ENCODE data around the gene RGS7.

The RGS7 gene

DNA sequence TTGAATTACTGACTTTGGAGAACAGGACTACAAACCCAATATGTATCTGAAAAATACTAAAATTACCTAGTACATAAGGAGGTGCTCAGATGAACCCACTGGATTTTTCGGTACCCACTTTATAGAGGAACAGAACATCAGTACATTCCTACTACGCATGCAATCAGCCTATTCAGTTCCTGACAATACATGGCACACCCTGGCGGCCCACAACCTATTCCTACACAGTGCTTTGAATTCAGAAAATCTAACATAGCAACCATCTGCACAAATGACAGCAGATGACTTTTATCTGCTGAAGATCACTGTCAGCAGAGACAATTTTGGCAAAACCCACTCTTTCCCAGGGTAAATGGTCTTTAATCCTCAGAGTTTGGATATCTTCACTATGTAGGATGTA lies 487.9 kb downstream of the RGS7 start:
- H3K9me3 ChIP-seq (ENCODE audit: control insufficient read depth, low read length) = no peaks in the 10 kb centered on the region
- no peak overlapping the region for H3K4me3 ChIP-seq (ENCODE audit: extremely low read depth, insufficient read depth, low read length, poor library complexity, severe bottlenecking)
- WGBS, 2 experiments (ENCODE audit: insufficient coverage in 2 of 2) = 84 to 93% methylated on average over 3 of the region's 3 CpGs
- H3K4me1 ChIP-seq (ENCODE audit: control insufficient read depth, insufficient read depth, low read length, poor library complexity, severe bottlenecking) = no peaks in the 10 kb centered on the region
- H3K27ac ChIP-seq (ENCODE audit: low read depth, low read length, severe bottlenecking) = no peak overlapping the region
- H3K36me3 ChIP-seq (ENCODE audit: control insufficient read depth, insufficient read depth, low read length) = no peaks in the 10 kb centered on the region

DNA sequence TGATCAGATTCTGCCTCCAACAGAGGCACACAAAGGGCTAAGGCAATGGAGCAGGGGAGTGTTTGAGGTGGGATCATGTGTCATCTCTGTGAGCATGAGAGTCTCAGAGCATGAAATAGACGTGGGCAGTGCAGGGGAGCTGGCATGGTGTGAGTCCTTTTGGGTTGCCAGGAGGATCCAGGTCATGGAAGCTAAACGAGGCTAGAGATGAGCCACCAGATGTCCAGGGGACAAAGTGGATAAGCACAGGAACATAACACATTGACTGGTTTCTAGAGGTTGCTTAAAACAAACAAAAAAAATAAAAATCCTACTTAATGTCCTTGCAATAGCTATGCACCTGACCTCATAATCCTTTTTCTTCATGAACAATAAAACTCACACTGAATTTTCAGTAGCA lies 490.3 kb downstream of the RGS7 start:
- H3K27ac ChIP-seq (ENCODE audit: low read depth, low read length, severe bottlenecking) = no peak overlapping the region
- no peaks in the 10 kb centered on the region for H3K9me3 ChIP-seq (ENCODE audit: control insufficient read depth, low read length)
- no peaks in the 10 kb centered on the region for H3K36me3 ChIP-seq (ENCODE audit: control insufficient read depth, insufficient read depth, low read length)
- H3K4me3 ChIP-seq (ENCODE audit: extremely low read depth, insufficient read depth, low read length, poor library complexity, severe bottlenecking) = no peak overlapping the region
- 92% methylated on average over 2 of the region's 2 CpGs; no CpG with 5 or more reads in 1 of the 2 experiments for WGBS, 2 experiments (ENCODE audit: insufficient coverage in 2 of 2)
- no peaks in the 10 kb centered on the region for H3K4me1 ChIP-seq (ENCODE audit: control insufficient read depth, insufficient read depth, low read length, poor library complexity, severe bottlenecking)

DNA sequence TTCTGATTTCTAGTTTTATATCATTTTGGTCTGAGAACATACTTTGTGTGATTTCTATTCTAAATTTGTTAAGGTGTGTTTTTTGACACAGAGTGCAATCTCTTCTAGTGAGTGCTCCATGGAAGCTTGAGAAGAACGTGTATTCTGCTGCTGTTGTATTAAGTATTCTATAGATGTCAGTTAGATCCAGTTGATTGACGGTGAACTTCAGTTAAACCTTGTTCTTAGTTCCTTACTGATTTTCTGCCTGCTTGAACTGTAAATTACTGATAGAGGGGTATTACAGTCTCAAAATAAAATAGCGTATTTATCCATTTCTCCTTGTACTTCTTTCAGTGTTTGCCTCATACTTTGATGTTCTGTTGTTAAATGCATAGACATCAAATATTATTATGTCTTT lies 497.0 kb downstream of the RGS7 start:
- H3K9me3 ChIP-seq (ENCODE audit: control insufficient read depth, low read length) = no peaks in the 10 kb centered on the region
- no peaks in the 10 kb centered on the region for H3K36me3 ChIP-seq (ENCODE audit: control insufficient read depth, insufficient read depth, low read length)
- H3K4me1 ChIP-seq (ENCODE audit: control insufficient read depth, insufficient read depth, low read length, poor library complexity, severe bottlenecking) = no peaks in the 10 kb centered on the region
- no peak overlapping the region for H3K27ac ChIP-seq (ENCODE audit: low read depth, low read length, severe bottlenecking)
- no peak overlapping the region for H3K4me3 ChIP-seq (ENCODE audit: extremely low read depth, insufficient read depth, low read length, poor library complexity, severe bottlenecking)
- WGBS, 2 experiments (ENCODE audit: insufficient coverage in 2 of 2) = 78% methylated on average over 2 of the region's 3 CpGs; no CpG with 5 or more reads in 1 of the 2 experiments

DNA sequence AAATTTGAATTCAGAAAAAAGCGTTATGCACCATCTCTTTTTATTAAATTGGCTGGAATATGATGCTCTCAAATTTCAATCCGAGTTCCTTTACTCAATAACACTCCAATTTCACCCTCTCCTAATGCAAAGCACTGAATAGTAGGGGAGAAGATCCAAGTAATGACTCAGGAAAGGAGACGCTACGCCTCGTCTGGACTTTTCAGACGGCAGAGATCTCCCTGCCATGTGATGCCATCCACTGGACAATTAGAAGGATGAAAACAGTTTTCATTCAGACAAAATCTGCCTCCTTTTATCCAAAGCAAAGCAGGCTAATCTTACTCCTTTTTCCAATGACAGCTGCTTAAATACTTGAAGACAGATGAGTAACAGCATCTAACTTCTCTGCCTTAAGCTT lies 502.6 kb downstream of the RGS7 start:
- H3K4me3 ChIP-seq (ENCODE audit: extremely low read depth, insufficient read depth, low read length, poor library complexity, severe bottlenecking) = no peak overlapping the region
- no peak overlapping the region for H3K27ac ChIP-seq (ENCODE audit: low read depth, low read length, severe bottlenecking)
- H3K4me1 ChIP-seq (ENCODE audit: control insufficient read depth, insufficient read depth, low read length, poor library complexity, severe bottlenecking) = no peaks in the 10 kb centered on the region
- 92 to 96% methylated on average over 4 of the region's 6 CpGs for WGBS, 2 experiments (ENCODE audit: insufficient coverage in 2 of 2)
- H3K36me3 ChIP-seq (ENCODE audit: control insufficient read depth, insufficient read depth, low read length) = no peaks in the 10 kb centered on the region
- H3K9me3 ChIP-seq (ENCODE audit: control insufficient read depth, low read length) = peaks cover 4% of the 10 kb centered on the region

DNA sequence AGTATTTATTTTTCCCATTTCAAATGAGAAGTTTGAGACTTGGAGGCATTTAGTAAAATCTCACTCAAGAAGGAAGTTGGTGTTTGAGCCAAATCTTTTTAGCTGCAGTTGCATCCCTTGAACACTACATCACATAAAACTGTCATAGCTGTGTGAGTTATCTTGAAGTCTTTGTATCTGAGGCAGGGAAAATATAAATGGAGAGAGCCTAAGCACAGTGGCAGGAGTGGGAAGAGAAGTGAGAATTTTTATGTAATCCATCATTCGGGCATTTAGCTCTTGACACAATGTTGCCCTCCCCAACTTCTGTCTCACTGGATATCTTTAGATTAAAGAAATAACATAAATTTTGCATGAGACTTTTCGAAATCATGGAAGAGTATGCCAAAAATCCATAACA lies 509.7 kb downstream of the RGS7 start:
- WGBS, 2 experiments (ENCODE audit: insufficient coverage in 2 of 2) = no CpG with 5 or more reads among the region's 2 CpGs
- no peaks in the 10 kb centered on the region for H3K4me1 ChIP-seq (ENCODE audit: control insufficient read depth, insufficient read depth, low read length, poor library complexity, severe bottlenecking)
- no peaks in the 10 kb centered on the region for H3K36me3 ChIP-seq (ENCODE audit: control insufficient read depth, insufficient read depth, low read length)
- peaks cover 4% of the 10 kb centered on the region for H3K9me3 ChIP-seq (ENCODE audit: control insufficient read depth, low read length)
- no peak overlapping the region for H3K4me3 ChIP-seq (ENCODE audit: extremely low read depth, insufficient read depth, low read length, poor library complexity, severe bottlenecking)
- no peak overlapping the region for H3K27ac ChIP-seq (ENCODE audit: low read depth, low read length, severe bottlenecking)

DNA sequence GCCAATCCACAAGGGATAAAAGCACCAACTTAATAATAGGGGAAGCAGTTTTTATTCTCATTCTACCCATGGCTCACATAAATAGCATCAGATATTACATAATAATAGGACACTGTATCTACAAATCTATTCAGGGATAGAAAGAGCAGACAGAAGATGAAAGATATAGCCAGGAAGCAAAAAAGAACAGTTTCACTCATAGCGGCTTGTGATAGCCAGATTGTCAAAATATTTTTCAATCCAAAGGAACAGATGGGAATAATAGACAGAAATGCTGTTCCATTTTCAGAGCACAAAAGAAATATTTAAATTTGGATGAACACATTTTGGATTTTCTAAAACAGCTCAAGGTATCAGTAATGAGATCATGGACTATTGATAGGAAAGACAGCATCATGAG lies 512.5 kb downstream of the RGS7 start:
- Histone ChIP-seq H3K4me3 (ENCODE audit: extremely low read depth, insufficient read depth, low read length, poor library complexity, severe bottlenecking) (no peak overlapping the region), H3K27ac (ENCODE audit: low read depth, low read length, severe bottlenecking) (no peak overlapping the region), H3K9me3 (ENCODE audit: control insufficient read depth, low read length) (no peaks in the 10 kb centered on the region), H3K4me1 (ENCODE audit: control insufficient read depth, insufficient read depth, low read length, poor library complexity, severe bottlenecking) (no peaks in the 10 kb centered on the region), H3K36me3 (ENCODE audit: control insufficient read depth, insufficient read depth, low read length) (no peaks in the 10 kb centered on the region)
- no CpG with 5 or more reads among the region's 1 CpG for WGBS, 2 experiments (ENCODE audit: insufficient coverage in 2 of 2)

DNA sequence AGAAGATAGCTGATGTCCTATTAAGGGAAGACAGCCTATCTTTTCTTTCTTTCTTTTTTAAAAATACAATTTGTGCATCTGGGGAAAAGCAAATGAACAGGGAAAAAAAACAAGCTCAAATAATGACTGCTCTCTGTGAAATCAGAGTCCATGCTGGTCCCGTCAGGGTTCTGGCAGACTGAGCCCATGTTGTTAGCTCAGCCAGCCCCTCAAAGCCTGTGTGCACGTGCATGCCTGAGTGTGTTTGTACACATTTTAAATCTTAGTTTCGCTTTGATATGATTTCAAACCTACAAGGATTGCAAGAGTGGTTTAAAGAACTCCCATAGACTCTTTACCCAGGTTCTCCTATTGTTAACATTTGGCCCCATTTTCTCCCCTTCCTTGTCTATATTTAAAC lies 513.2 kb downstream of the RGS7 start:
- Histone ChIP-seq H3K27ac (ENCODE audit: low read depth, low read length, severe bottlenecking) (no peak overlapping the region), H3K4me1 (ENCODE audit: control insufficient read depth, insufficient read depth, low read length, poor library complexity, severe bottlenecking) (no peaks in the 10 kb centered on the region), H3K9me3 (ENCODE audit: control insufficient read depth, low read length) (no peaks in the 10 kb centered on the region), H3K4me3 (ENCODE audit: extremely low read depth, insufficient read depth, low read length, poor library complexity, severe bottlenecking) (no peak overlapping the region), H3K36me3 (ENCODE audit: control insufficient read depth, insufficient read depth, low read length) (no peaks in the 10 kb centered on the region)
- WGBS, 2 experiments (ENCODE audit: insufficient coverage in 2 of 2) = 47 to 72% methylated on average over 2 of the region's 3 CpGs

DNA sequence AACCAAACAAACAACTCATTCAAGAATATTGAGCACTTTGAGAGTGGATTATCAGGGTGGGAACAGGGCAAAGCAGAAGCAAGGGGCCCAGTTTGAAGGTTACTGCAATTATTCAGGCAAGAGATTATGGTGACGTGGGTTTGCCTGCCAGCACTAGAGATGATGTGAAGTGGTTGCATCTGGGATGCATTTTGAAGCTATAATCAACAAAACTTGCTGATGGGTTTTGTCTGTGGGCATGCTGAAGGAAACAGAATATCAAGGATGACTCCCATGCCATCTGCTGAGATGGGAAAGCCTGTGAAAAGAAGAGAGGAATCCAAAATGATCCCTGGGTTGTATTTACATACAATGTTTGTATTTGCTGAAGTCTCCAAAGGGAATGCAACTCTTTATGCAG lies 520.7 kb downstream of the RGS7 start:
- Histone ChIP-seq H3K4me3 (ENCODE audit: extremely low read depth, insufficient read depth, low read length, poor library complexity, severe bottlenecking) (no peak overlapping the region), H3K36me3 (ENCODE audit: control insufficient read depth, insufficient read depth, low read length) (no peaks in the 10 kb centered on the region), H3K4me1 (ENCODE audit: control insufficient read depth, insufficient read depth, low read length, poor library complexity, severe bottlenecking) (no peaks in the 10 kb centered on the region), H3K9me3 (ENCODE audit: control insufficient read depth, low read length) (no peaks in the 10 kb centered on the region), H3K27ac (ENCODE audit: low read depth, low read length, severe bottlenecking) (no peak overlapping the region)
- WGBS, 2 experiments (ENCODE audit: insufficient coverage in 2 of 2) = 83 to 100% methylated on average over 1 of the region's 1 CpG

DNA sequence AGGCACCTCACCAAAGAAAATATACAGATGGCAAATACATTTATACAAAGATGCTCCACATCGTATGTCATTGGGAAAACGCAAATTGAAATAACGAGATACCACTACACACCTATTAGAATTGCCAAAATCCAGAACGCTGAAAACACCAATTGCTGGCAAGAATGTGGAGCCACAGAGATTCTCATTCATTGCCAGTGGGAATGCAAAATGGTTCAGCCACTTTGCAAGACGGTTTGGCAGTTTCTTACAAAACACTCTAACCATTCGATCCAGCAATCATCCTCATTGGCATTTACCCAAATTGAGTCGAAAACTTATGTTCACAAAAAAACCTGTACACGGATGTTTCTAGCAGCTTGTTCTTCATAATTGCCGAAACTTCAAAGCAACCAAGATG lies 521.7 kb downstream of the RGS7 start:
- Histone ChIP-seq H3K9me3 (ENCODE audit: control insufficient read depth, low read length) (no peaks in the 10 kb centered on the region), H3K27ac (ENCODE audit: low read depth, low read length, severe bottlenecking) (no peak overlapping the region), H3K4me1 (ENCODE audit: control insufficient read depth, insufficient read depth, low read length, poor library complexity, severe bottlenecking) (no peaks in the 10 kb centered on the region), H3K36me3 (ENCODE audit: control insufficient read depth, insufficient read depth, low read length) (no peaks in the 10 kb centered on the region), H3K4me3 (ENCODE audit: extremely low read depth, insufficient read depth, low read length, poor library complexity, severe bottlenecking) (no peak overlapping the region)
- 68 to 88% methylated on average over 3 to 7 of the region's 9 CpGs for WGBS, 2 experiments (ENCODE audit: insufficient coverage in 2 of 2)

DNA sequence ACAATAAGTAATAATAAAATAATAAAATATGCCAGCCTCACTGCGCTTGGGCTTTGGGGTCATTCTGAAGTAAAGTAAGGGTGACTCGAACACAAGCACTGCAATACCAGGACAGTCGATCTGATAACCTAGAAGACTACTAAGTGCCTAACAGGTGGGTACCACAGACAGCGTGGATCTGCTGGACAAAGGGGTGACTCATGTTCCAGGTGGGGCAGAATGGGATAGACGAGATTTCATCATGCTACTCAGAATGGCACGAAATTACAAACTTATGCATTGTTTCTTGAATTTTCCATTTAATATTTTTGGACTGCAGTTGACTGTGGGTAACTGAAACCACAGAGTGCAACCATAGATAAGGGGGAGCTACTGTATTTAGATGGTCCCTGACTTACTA lies 523.9 kb downstream of the RGS7 start:
- Histone ChIP-seq H3K4me3 (ENCODE audit: extremely low read depth, insufficient read depth, low read length, poor library complexity, severe bottlenecking) (no peak overlapping the region), H3K4me1 (ENCODE audit: control insufficient read depth, insufficient read depth, low read length, poor library complexity, severe bottlenecking) (no peaks in the 10 kb centered on the region), H3K36me3 (ENCODE audit: control insufficient read depth, insufficient read depth, low read length) (no peaks in the 10 kb centered on the region), H3K9me3 (ENCODE audit: control insufficient read depth, low read length) (no peaks in the 10 kb centered on the region), H3K27ac (ENCODE audit: low read depth, low read length, severe bottlenecking) (no peak overlapping the region)
- WGBS, 2 experiments (ENCODE audit: insufficient coverage in 2 of 2) = 94 to 95% methylated on average over 2 to 3 of the region's 6 CpGs

DNA sequence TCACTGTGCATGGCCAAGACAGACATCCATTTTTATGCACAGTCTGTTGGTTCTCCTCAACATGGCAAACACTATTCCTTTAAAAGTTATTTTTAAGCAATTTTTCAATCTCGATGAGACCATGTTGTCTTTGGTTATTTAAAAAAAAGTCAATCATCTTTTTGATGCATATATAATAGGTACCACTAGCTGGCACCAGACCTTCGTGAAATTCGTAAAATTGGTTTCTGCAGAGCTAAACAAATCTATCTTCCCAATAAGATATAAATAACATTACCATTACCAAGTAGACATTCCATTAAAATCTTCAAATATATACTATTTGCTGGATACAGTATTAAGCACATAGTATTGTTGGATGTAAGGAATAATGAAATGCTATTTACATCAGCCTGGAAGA lies 525.1 kb downstream of the RGS7 start:
- Histone ChIP-seq H3K4me1 (ENCODE audit: control insufficient read depth, insufficient read depth, low read length, poor library complexity, severe bottlenecking) (no peaks in the 10 kb centered on the region), H3K9me3 (ENCODE audit: control insufficient read depth, low read length) (no peaks in the 10 kb centered on the region), H3K27ac (ENCODE audit: low read depth, low read length, severe bottlenecking) (no peak overlapping the region), H3K36me3 (ENCODE audit: control insufficient read depth, insufficient read depth, low read length) (no peaks in the 10 kb centered on the region), H3K4me3 (ENCODE audit: extremely low read depth, insufficient read depth, low read length, poor library complexity, severe bottlenecking) (no peak overlapping the region)
- 40% methylated on average over 2 of the region's 3 CpGs; no CpG with 5 or more reads in 1 of the 2 experiments for WGBS, 2 experiments (ENCODE audit: insufficient coverage in 2 of 2)
